Heart right ventricle (tissue), 16 donors: Measurements from ENCODE around the gene C8G. TPM values are rescaled to one million over a fixed set of nuclear protein-coding genes. Genes with fewer than 3 reads are reported as not detected.

Experiments used
- ATAC-seq, 8 donors: fragments of 200-7000 bp; cut with Tn5 transposase; one replicate each; pipeline ENCODE4 v1.9.1; 2020; ENCODE audit warnings: mild to moderate bottlenecking in 8 of 8, moderate library complexity in 8 of 8, moderate number of reproducible peaks in 1 of 8
- DNase-seq, 2 donors: peaks; one replicate each; pipeline ENCODE4 v3.0.0-alpha.2; 2020
- H3K27ac ChIP-seq, 10 donors: fragments of 200-600 bp; sonication (generic) in 2 of 10; one replicate each; pipeline versions ENCODE4 v1.5.0 to v1.8.0; 2020 to 2022; ENCODE audit warnings: mild to moderate bottlenecking in 3 of 10
- H3K27me3 ChIP-seq, 7 donors: fragments of 200-600 bp; one replicate each; pipeline ENCODE4 v1.8.0; 2021 to 2022; ENCODE audit warnings: mild to moderate bottlenecking in 2 of 7
- H3K36me3 ChIP-seq, 9 donors: fragments of 200-600 bp; sonication (generic) in 1 of 9; one replicate each; pipeline versions ENCODE4 v1.5.0 to v1.8.0; 2020 to 2022; ENCODE audit warnings: mild to moderate bottlenecking in 2 of 9
- H3K4me1 ChIP-seq, 9 donors: fragments of 200-600 bp; sonication (generic) in 1 of 9; one replicate each; pipeline versions ENCODE4 v1.5.0 to v1.8.0; 2020 to 2022; ENCODE audit warnings: mild to moderate bottlenecking in 4 of 9
- H3K4me3 ChIP-seq, 10 donors: fragments of 200-600 bp; sonication (generic) in 2 of 10; one replicate each; pipeline versions ENCODE4 v1.5.0 to v1.8.0; 2020 to 2022; ENCODE audit warnings: mild to moderate bottlenecking in 7 of 10, moderate library complexity in 2 of 10
- H3K9me3 ChIP-seq, 11 donors: fragments of 200-600 bp in 10 of 11; sonication (generic) in 2 of 11; one replicate each; pipeline versions ENCODE4 v1.5.0 to v1.8.0; 2013 to 2022; ENCODE audit warnings: mild to moderate bottlenecking in 2 of 11, control low read depth in 1 of 11, moderate library complexity in 1 of 11
- CTCF ChIP-seq, 9 donors: fragments of 200-600 bp; sonication (generic) in 2 of 9; IDR thresholded peaks; one replicate each; pipeline versions ENCODE4 v1.5.0 to v1.8.0; 2021 to 2022; ENCODE audit warnings: antibody characterized with exemption in 9 of 9, mild to moderate bottlenecking in 5 of 9, moderate library complexity in 1 of 9
- WGBS, 2 donors: extraction: QIAGEN DNeasy Blood & Tissue Kit; methylation state at CpG; one replicate each; pipeline ENCODE4 v1.1.7; 2013; ENCODE audit warnings: inconsistent platforms in 1 of 2; 5-methylcytosine and 5-hydroxymethylcytosine counted together
- intact Hi-C, 10 donors: fragments of 100-400 bp; cut with DNase I; formaldehyde crosslinking; loops; one replicate each; pipeline versions ENCODE4 v1.11.1 to v1.14.2; 2022
- polyA plus RNA-seq, 2 donors: library from polyadenylated mRNA; stranded (reverse); fragments of 200-250 nt; gene quantifications; one replicate each; pipeline ENCODE4 v1.2.3, GENCODE V29; 2013
- total RNA-seq, 10 donors: library from RNA; stranded (reverse); fragmentation: NEBNext Ultra II Directional in 3 of 10; extraction: Animal tissue kit (Norgen Biotek cat#: 25700) in 3 of 10; gene quantifications; one replicate each; pipeline versions ENCODE4 v1.2.1 to v1.2.4, GENCODE V29; 2021 to 2023
- donor health status: Arrhythmogenic right ventricular cardiomyopathy.
- donor health status: ischemic (EF 13 %, LVEDD 7.1; RV severe dilation, severe dysfunction).
- donor health status: healthy with polysubstance abuse.
- donor health status: DM: no; HTN: yes; CAD: no.
- donor health status: DM: no; HTN: no; CAD: no.
- donor health status: ischemic (EF 25% LVEDD 6.9; RV normal size, moderate dysfunction).
- donor health status: ischemic (EF 25% LVEDD 5.7; RV mildly dilated, moderate dysfunction).
- donor health status: healthy.
- donor health status: DM: yes; HTN: yes; CAD: no.
- donor health status: Ischemic cardiomyopathy.
- donor health status: ischemic (EF 35%, LVEDD 5.7; RV mildly dilated, moderate dysfunction).
- donor health status: nonischemic (EF 11% LVEDD 7.7; RV severe dilation, severe dysfunction).
- donor health status: DM: yes; HTN: yes; CAD: no.
- donor health status: PGD.
- donor health status: ischemic (EF 29% LVEDD 5.4; RV normal size, mild dysfunction).
- donor health status: nonischemic (EF 23%, LVEDD 6.1; RV moderate dilation, normal function).

Gene C8G
- total and polyA plus RNA-seq, 12 donors, result 1.2 to 10.0 (median 2.2) TPM

DNA sequence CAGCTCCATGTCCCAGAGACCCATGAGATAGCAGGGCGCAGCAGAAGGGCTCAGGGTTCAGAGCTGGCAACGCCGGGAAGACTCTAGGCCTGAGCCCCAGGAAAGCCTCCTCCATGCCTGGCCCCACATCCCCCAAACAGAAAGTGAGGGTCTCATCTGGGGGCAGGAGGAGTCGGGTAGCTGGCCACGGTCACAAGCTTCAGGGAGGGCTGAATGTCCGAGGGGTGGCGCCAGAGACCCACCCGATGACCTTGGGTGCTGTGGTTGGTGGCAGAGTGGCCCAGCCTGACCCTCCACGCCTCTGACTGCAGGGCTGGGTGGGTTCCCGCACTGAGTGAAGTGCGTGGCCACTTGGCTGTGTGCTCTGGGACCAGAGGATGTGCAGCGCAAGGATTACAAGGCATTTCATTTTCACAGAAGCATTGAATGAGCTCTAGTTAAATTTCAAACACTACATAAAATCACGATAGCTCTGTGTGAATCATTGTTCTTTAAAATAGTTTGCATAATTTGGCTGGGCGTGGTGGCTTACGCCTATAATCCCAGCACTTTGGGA is 3.0 kb downstream of the C8G start:
- Histone ChIP-seq H3K27me3 (no peaks in the 10 kb centered on the region), H3K4me3 (no peak overlapping the region), H3K9me3 (no peaks in the 10 kb centered on the region), H3K36me3 (peaks cover 0 to 4% (median 0%) of the 10 kb centered on the region in 9 donors), H3K4me1 (peaks cover 25 to 73% (median 35%) of the 10 kb centered on the region in 9 donors), H3K27ac (peak overlapping the region in 7 of 10 donors; percentile 35 to 97 (median 93))
- intact Hi-C loops, result loop anchor here (2.0 to 5.0 kb wide), 11 partner anchors 29 to 161 kb away; partner anchors contain the start of genes PAXX (in 4 of the 10), FUT7 (in 3 of the 10), ABCA2 (in 1 of the 10) and CLIC3 (in 1 of the 10)
- ATAC-seq, result peak in 4 of 8 donors; percentile 26 to 37 (median 36)
- WGBS, 2 donors, result 27 to 29% methylated on average over 15 of the region's 15 CpGs
- DNase-seq, result peak; percentile 67 to 79
- TF ChIP-seq CTCF (IDR thresholded peaks at IDR 0.05), result peak; percentile 48 to 80 (median 70)

DNA sequence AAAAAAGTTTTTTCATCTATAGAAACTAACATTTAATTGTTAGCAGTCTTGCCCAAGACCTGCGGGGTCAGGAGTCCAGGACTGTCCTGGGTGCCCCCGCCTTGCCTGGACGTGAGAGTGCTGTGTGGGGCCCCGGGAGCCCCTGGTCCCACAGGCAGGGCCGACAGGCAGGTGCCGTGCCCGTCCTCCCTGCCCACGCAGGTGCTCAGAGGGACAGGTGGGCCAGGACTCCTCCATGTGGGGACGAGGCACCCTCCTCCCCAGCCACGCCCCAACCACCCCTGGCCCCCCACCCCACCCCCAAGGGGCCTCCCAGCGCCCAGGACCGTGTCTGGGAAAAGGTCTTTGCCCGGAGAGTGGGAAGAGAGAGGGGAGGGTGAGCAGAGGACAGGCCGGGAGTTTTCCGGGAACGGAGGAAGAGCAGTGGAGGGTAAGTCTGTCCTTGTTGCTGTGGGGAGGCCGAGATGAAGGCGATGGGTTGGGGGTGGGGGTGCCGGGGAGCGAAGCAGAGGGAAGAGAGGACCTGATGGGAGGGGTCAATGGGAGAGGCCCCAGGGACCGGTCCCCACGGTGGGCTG is 4.3 kb downstream of the C8G start:
- H3K4me1 ChIP-seq, result peaks cover 19 to 67% (median 29%) of the 10 kb centered on the region in 9 donors
- H3K36me3 ChIP-seq, result no peaks in the 10 kb centered on the region
- intact Hi-C loops, result loop anchor here in 8 of 10 donors (2.0 to 5.0 kb wide), 10 partner anchors 27 to 162 kb away; partner anchors contain the start of genes PAXX (in 4 of the 8), FUT7 (in 2 of the 8), ABCA2 (in 1 of the 8) and CLIC3 (in 1 of the 8)
- peak overlapping the region; percentile 85 to 97 (median 94) for H3K27ac ChIP-seq
- H3K9me3 ChIP-seq, result no peaks in the 10 kb centered on the region
- DNase-seq (peak in 1 of 2 donors; percentile 26), ATAC-seq (peak in 3 of 8 donors; percentile 0 to 1 (median 0))
- no peaks in the 10 kb centered on the region for H3K27me3 ChIP-seq
- peak overlapping the region; percentile 51 to 91 (median 67) for H3K4me3 ChIP-seq
- WGBS, 2 donors, result 14 to 20% methylated on average over 21 of the region's 22 CpGs
- no peak for TF ChIP-seq CTCF (IDR thresholded peaks at IDR 0.05)

GRCh38 chr9:136949817-136950655 is 5.0 kb downstream of the C8G start:
- Histone ChIP-seq H3K36me3 (no peaks in the 10 kb centered on the region), H3K4me1 (peaks cover 19 to 63% (median 29%) of the 10 kb centered on the region in 9 donors), H3K9me3 (no peaks in the 10 kb centered on the region), H3K27ac (peak overlapping the region; percentile 85 to 97 (median 94)), H3K27me3 (no peaks in the 10 kb centered on the region), H3K4me3 (peak overlapping the region; percentile 51 to 91 (median 67))
- intact Hi-C loops, result loop anchor here in 8 of 10 donors (2.0 to 5.0 kb wide), 11 partner anchors 27 to 163 kb away; partner anchors contain the start of genes PAXX (in 4 of the 8), ABCA2 (in 2 of the 8), FUT7 (in 2 of the 8) and CLIC3 (in 1 of the 8)
- ATAC-seq (peak; percentile 84 to 91 (median 89)), DNase-seq (peak; percentile 96)
- peak in 5 of 9 donors; percentile 5 to 28 (median 13) for TF ChIP-seq CTCF (IDR thresholded peaks at IDR 0.05)
- WGBS, 2 donors, result 1 to 2% methylated on average over 59 to 63 of the region's 63 CpGs
